ENCODE measurements around the gene GPS1. TPM values are rescaled to one million over a fixed set of nuclear protein-coding genes. Genes with fewer than 3 reads are reported as not detected.

Gene GPS1
- total RNA-seq, 6 donors from 2014 or later: 55.2 to 147 (median 108) TPM

- no peaks in the 10 kb centered on the region for H3K27me3 ChIP-seq
- DNase-seq (peak in 1 of 2 donors; percentile 81), ATAC-seq (ENCODE audit: low FRiP score in 2 of 2) (peak in 1 of 2 donors; percentile 44)
- H3K36me3 ChIP-seq: peaks cover 7 to 47% (median 35%) of the 10 kb centered on the region in 4 donors
- H3K27ac ChIP-seq: peak overlapping the region; percentile 70 to 92 (median 80)
- 29 to 40% methylated on average over 17 to 21 of the region's 36 CpGs for WGBS, 2 donors
- H3K9me3 ChIP-seq: no peaks in the 10 kb centered on the region
- peaks cover 22 to 34% (median 22%) of the 10 kb centered on the region in 4 donors for H3K4me1 ChIP-seq
- peak overlapping the region; percentile 63 to 99 (median 77) for H3K4me3 ChIP-seq
- TF ChIP-seq POLR2A (IDR thresholded peaks at IDR 0.05): no peak
- no peak for TF ChIP-seq CTCF (IDR thresholded peaks at IDR 0.05)
- TF ChIP-seq POLR2AphosphoS5 (IDR thresholded peaks at IDR 0.05): no peak
- no peak for TF ChIP-seq EP300 (IDR thresholded peaks at IDR 0.05)
Observed at GRCh38 chr17:82064433-82065192, 12.9 kb downstream of the GPS1 start.

- ATAC-seq (ENCODE audit: low FRiP score in 2 of 2): peak in 1 of 2 donors; percentile 36
- DNase-seq: no peak
- Histone ChIP-seq H3K4me1 (peaks cover 22 to 34% (median 22%) of the 10 kb centered on the region in 4 donors), H3K36me3 (peaks cover 7 to 41% (median 32%) of the 10 kb centered on the region in 4 donors), H3K27ac (peak overlapping the region; percentile 70 to 92 (median 80)), H3K27me3 (no peaks in the 10 kb centered on the region), H3K4me3 (peak overlapping the region; percentile 63 to 99 (median 77)), H3K9me3 (no peaks in the 10 kb centered on the region)
- TF ChIP-seq EP300 (IDR thresholded peaks at IDR 0.05) (no peak), POLR2AphosphoS5 (IDR thresholded peaks at IDR 0.05) (no peak), CTCF (IDR thresholded peaks at IDR 0.05) (no peak), POLR2A (IDR thresholded peaks at IDR 0.05) (no peak)
- WGBS, 2 donors: 3 to 6% methylated on average over 12 to 20 of the region's 47 CpGs
Observed at GRCh38 chr17:82065193-82065637, 13.5 kb downstream of the GPS1 start.

- WGBS, 2 donors: 28 to 62% methylated on average over 16 to 34 of the region's 88 CpGs
- peak within 1 kb of the TSS; percentile 81 to 92 (median 86) for H3K27ac ChIP-seq
- peak in 1 of 2 donors; percentile 96 for DNase-seq
- peak; percentile 73 to 93 for ATAC-seq (ENCODE audit: low FRiP score in 2 of 2)
- peaks cover 22 to 34% (median 22%) of the 10 kb centered on the region in 4 donors for H3K4me1 ChIP-seq
- TF ChIP-seq EP300 (IDR thresholded peaks at IDR 0.05) (no peak), POLR2AphosphoS5 (IDR thresholded peaks at IDR 0.05) (peak; percentile 64 to 71), CTCF (IDR thresholded peaks at IDR 0.05) (peak in 2 of 6 experiments; percentile 6 to 27), POLR2A (IDR thresholded peaks at IDR 0.05) (peak in 1 of 4 donors; percentile 58)
- peak within 1 kb of the TSS; percentile 63 to 99 (median 77) for H3K4me3 ChIP-seq
- no peaks in the 10 kb centered on the region for H3K9me3 ChIP-seq
- peaks cover 7 to 35% (median 27%) of the 10 kb centered on the region in 4 donors for H3K36me3 ChIP-seq
- no peaks in the 10 kb centered on the region for H3K27me3 ChIP-seq
Observed at GRCh38 chr17:82065638-82066303, 14.1 kb downstream of the GPS1 start, which contains the start of gene DUS1L. Gene DUS1L, minus strand, starts transcription at chr17:82065804. Its CDS starts 745 bp downstream, at chr17:82065059.

GRCh38 chr17:82070611-82071010 lies 18.9 kb downstream of the GPS1 start:
- no peaks in the 10 kb centered on the region for H3K36me3 ChIP-seq
- TF ChIP-seq POLR2A (IDR thresholded peaks at IDR 0.05) (no peak), POLR2AphosphoS5 (IDR thresholded peaks at IDR 0.05) (no peak), EP300 (IDR thresholded peaks at IDR 0.05) (no peak), CTCF (IDR thresholded peaks at IDR 0.05) (no peak)
- no peak overlapping the region for H3K27ac ChIP-seq
- H3K4me1 ChIP-seq: peaks cover 7 to 11% (median 8%) of the 10 kb centered on the region in 4 donors
- no peak for DNase-seq
- H3K27me3 ChIP-seq: no peaks in the 10 kb centered on the region
- no peaks in the 10 kb centered on the region for H3K9me3 ChIP-seq
- no peak for ATAC-seq (ENCODE audit: low FRiP score in 2 of 2)
- H3K4me3 ChIP-seq: no peak overlapping the region
